HL-60 (cell line): ENCODE results near the gene PKDCC.

Source experiments
- CTCF ChIP-seq: IDR thresholded peaks from one replicate; pipeline ENCODE4 v1.5.1; 2011; ENCODE audit warnings: low read length, control low read depth, inconsistent platforms; ENCODE audit not compliant: insufficient read depth
- REST ChIP-seq: IDR thresholded peaks from 2 replicates; pipeline ENCODE4 v1.6.1; 2012; ENCODE audit warnings: low read depth; ENCODE audit not compliant: insufficient replicate concordance

GRCh38 chr2:42060028-42060427 is 12.2 kb downstream of the PKDCC start:
- TF ChIP-seq CTCF (no peak), REST (no peak)
